Fibroblast of lung (primary cell): ENCODE results near the gene PRTN3. TPM values are rescaled to one million over a fixed set of nuclear protein-coding genes. Genes with fewer than 3 reads are reported as not detected.

Experiments
- DNase-seq, 2 donors: peaks; one replicate each; pipeline versions ENCODE4 v3.0.0 to v3.0.0-alpha.2; 2010; ENCODE audit warnings: low read depth in 2 of 2
- H2AFZ ChIP-seq: 2 replicates; pipeline ENCODE4 v1.5.1; 2012; ENCODE audit warnings: low read length, control low read depth, inconsistent platforms
- H3K27ac ChIP-seq: 2 replicates; pipeline ENCODE4 v1.5.1; 2011; ENCODE audit warnings: low read length, control low read depth; ENCODE audit not compliant: insufficient read depth
- H3K27me3 ChIP-seq: 2 replicates; pipeline ENCODE4 v1.5.1; 2011; ENCODE audit warnings: mild to moderate bottlenecking, low read length; ENCODE audit not compliant: control insufficient read depth, insufficient read depth
- H3K36me3 ChIP-seq: 2 replicates; pipeline ENCODE4 v1.5.1; 2011; ENCODE audit warnings: low read length; ENCODE audit not compliant: control insufficient read depth, insufficient read depth
- H3K4me1 ChIP-seq: 2 replicates; pipeline ENCODE4 v1.5.1; 2011; ENCODE audit warnings: low read length; ENCODE audit not compliant: control insufficient read depth, insufficient read depth; ENCODE audit errors: extremely low read depth
- H3K4me2 ChIP-seq: 2 replicates; pipeline ENCODE4 v1.5.1; 2011; ENCODE audit warnings: low read length, control low read depth; ENCODE audit not compliant: insufficient read depth; ENCODE audit errors: extremely low read depth
- H3K4me3 ChIP-seq, 4 experiments: fragments of 200-600 bp in 1 of 4; sonication (generic) in 1 of 4; replicated peaks in 1 of 4; 2 replicates each; pipeline ENCODE4 v1.5.1; 2011 to 2016; ENCODE audit warnings: low read length in 4 of 4, low read depth in 3 of 4, mild to moderate bottlenecking in 3 of 4, control low read depth in 2 of 4, inconsistent platforms in 1 of 4, mixed read lengths in 1 of 4; ENCODE audit not compliant: insufficient read depth in 1 of 4; ENCODE audit errors: control extremely low read depth in 1 of 4
- H3K79me2 ChIP-seq: 2 replicates; pipeline ENCODE4 v1.5.1; 2012; ENCODE audit warnings: mild to moderate bottlenecking, low read length, inconsistent platforms; ENCODE audit not compliant: control insufficient read depth, insufficient read depth
- H3K9ac ChIP-seq: 2 replicates; pipeline ENCODE4 v1.5.1; 2011; ENCODE audit warnings: mild to moderate bottlenecking, low read length, control low read depth; ENCODE audit not compliant: insufficient read depth
- H3K9me3 ChIP-seq: 2 replicates; pipeline ENCODE4 v1.5.1; 2012; ENCODE audit warnings: low read depth, low read length; ENCODE audit not compliant: control insufficient read depth, insufficient read depth
- H4K20me1 ChIP-seq: 2 replicates; pipeline ENCODE4 v1.5.1; 2011; ENCODE audit warnings: low read length; ENCODE audit not compliant: control insufficient read depth, insufficient read depth; ENCODE audit errors: extremely low read depth
- CTCF ChIP-seq, 2 donors: IDR thresholded peaks in 1 of 2; conservative IDR thresholded peaks in 1 of 2; 1 replicate in 1 of 2; 2 replicates in 1 of 2; pipeline ENCODE4 v1.5.1; 2011 to 2012; ENCODE audit warnings: low read length in 2 of 2, control low read depth in 1 of 2, inconsistent platforms in 1 of 2, low read depth in 1 of 2, mild to moderate bottlenecking in 1 of 2
- EZH2 ChIP-seq: IDR thresholded peaks from 2 replicates; pipeline ENCODE4 v1.5.1; 2012; ENCODE audit warnings: low read length, control low read depth, mild to moderate bottlenecking; ENCODE audit errors: missing control alignments
- polyA plus RNA-seq, 2 donors: library from polyadenylated mRNA; depleted of rRNA in 1 of 2; stranded (reverse) in 1 of 2; unstranded in 1 of 2; fragments of >200 nt; gene quantifications; 2 replicates each; pipeline ENCODE4 v1.2.1, GENCODE V29; 2011 to 2012; ENCODE audit warnings: missing spikeins in 1 of 2
- total RNA-seq: library from RNA; depleted of rRNA; stranded (reverse); fragments of >200 nt; gene quantifications from 2 replicates; pipeline ENCODE4 v1.2.1, GENCODE V29; 2014

PRTN3 gene
- total and polyA plus RNA-seq, 2 donors (not counting 1 experiment from before 2014, with no cell fraction given): not detected

GRCh38 chr19:792306-792885 lies 48.4 kb upstream of the PRTN3 start:
- Histone ChIP-seq H3K9me3 (no peaks in the 10 kb centered on the region), H3K27ac (no peak overlapping the region), H4K20me1 (no peaks in the 10 kb centered on the region), H3K27me3 (no peaks in the 10 kb centered on the region), H3K79me2 (no peaks in the 10 kb centered on the region), H3K4me2 (no peak overlapping the region), H3K4me1 (peaks cover 10% of the 10 kb centered on the region), H3K36me3 (no peaks in the 10 kb centered on the region), H3K9ac (no peak overlapping the region), H3K4me3 (no peak overlapping the region), H2AFZ (no peak overlapping the region)
- TF ChIP-seq CTCF (conservative IDR thresholded peaks at IDR 0.05 in 1 of 2, IDR thresholded peaks at IDR 0.05 in 1 of 2; ENCODE audit: low read depth in 1 of 2, low read length in 2 of 2) (no peak), EZH2 (no peak)
- no peak for DNase-seq

GRCh38 chr19:793806-794205 lies 47.0 kb upstream of the PRTN3 start:
- DNase-seq: no peak
- no peak overlapping the region for H3K9ac ChIP-seq
- peaks cover 10% of the 10 kb centered on the region for H3K4me1 ChIP-seq
- no peaks in the 10 kb centered on the region for H3K9me3 ChIP-seq
- no peak overlapping the region for H3K27ac ChIP-seq
- H2AFZ ChIP-seq: no peak overlapping the region
- no peak overlapping the region for H3K4me2 ChIP-seq
- peaks cover 3% of the 10 kb centered on the region for H4K20me1 ChIP-seq
- H3K4me3 ChIP-seq: no peak overlapping the region
- H3K36me3 ChIP-seq: peaks cover 3% of the 10 kb centered on the region
- H3K27me3 ChIP-seq: no peaks in the 10 kb centered on the region
- no peak for TF ChIP-seq CTCF (conservative IDR thresholded peaks at IDR 0.05 in 1 of 2, IDR thresholded peaks at IDR 0.05 in 1 of 2; ENCODE audit: low read depth in 1 of 2, low read length in 2 of 2)
- TF ChIP-seq EZH2: no peak
- peaks cover 10% of the 10 kb centered on the region for H3K79me2 ChIP-seq

GRCh38 chr19:795073-795611 lies 45.7 kb upstream of the PRTN3 start:
- no peaks in the 10 kb centered on the region for H3K27me3 ChIP-seq
- H3K9me3 ChIP-seq: no peaks in the 10 kb centered on the region
- no peak for DNase-seq
- H3K4me1 ChIP-seq: peaks cover 7% of the 10 kb centered on the region
- no peak overlapping the region for H2AFZ ChIP-seq
- TF ChIP-seq EZH2 (no peak), CTCF (conservative IDR thresholded peaks at IDR 0.05 in 1 of 2, IDR thresholded peaks at IDR 0.05 in 1 of 2; ENCODE audit: low read depth in 1 of 2, low read length in 2 of 2) (no peak)
- H3K9ac ChIP-seq: no peak overlapping the region
- H3K79me2 ChIP-seq: peaks cover 23% of the 10 kb centered on the region
- no peak overlapping the region for H3K27ac ChIP-seq
- H4K20me1 ChIP-seq: peaks cover 5% of the 10 kb centered on the region
- H3K36me3 ChIP-seq: peaks cover 4% of the 10 kb centered on the region
- no peak overlapping the region for H3K4me3 ChIP-seq
- no peak overlapping the region for H3K4me2 ChIP-seq
